HCT116 (cell line): Measurements from ENCODE around the gene PITPNC1. TPM values are rescaled to one million over a fixed set of nuclear protein-coding genes. Genes with fewer than 3 reads are reported as not detected.

Experiments
- ATAC-seq: fragments of 200-7000 bp; cut with Tn5 transposase; 2 replicates; pipeline ENCODE4 v1.9.1; 2020; ENCODE audit warnings: mild to moderate bottlenecking, moderate library complexity
- BruUV-seq: library from RNA; stranded (reverse); fragments of 400-500 nt; replicated peaks from 2 replicates; lab custom pipeline; 2021; lab: Mats Ljungman, UMichigan
- CTCF ChIA-PET: fragments of 300-600 bp; sonication (Branson Sonifier 250); formaldehyde crosslinking; loops from one replicate; lab custom pipeline; 2021; ENCODE audit warnings: antibody characterized with exemption; lab: Charles Lee
- POLR2A ChIA-PET: fragments of 300-600, 350-600 bp; sonication (Branson Sonifier 250); formaldehyde crosslinking; loops from one replicate; lab custom pipeline; 2021; ENCODE audit warnings: antibody characterized with exemption; lab: Charles Lee
- RAD21 ChIA-PET, 2 experiments: fragments of 300-600 bp; sonication (Branson Sonifier 250); formaldehyde crosslinking; loops; one replicate each; lab custom pipeline; 2023; ENCODE audit warnings: low total read pairs in 2 of 2; ENCODE audit not compliant: uncharacterized antibody in 2 of 2, unreplicated experiment in 2 of 2, low non-redundant PET in 1 of 2; lab: Charles Lee
- DNase-seq: peaks from one replicate; pipeline ENCODE4 v3.0.0-alpha.2; 2010; ENCODE audit warnings: low read depth, low spot score
- H2AFZ ChIP-seq: fragments of 200-600 bp; shearing (Covaris generic), sonication (generic); 2 replicates; pipeline ENCODE4 v1.6.1; 2017; ENCODE audit warnings: low read depth, mixed run types, mixed read lengths, antibody characterized with exemption, low read length; ENCODE audit not compliant: poor library complexity, severe bottlenecking
- H3K27ac ChIP-seq: 2 replicates; pipeline ENCODE4 v1.5.1; 2012; ENCODE audit warnings: low read depth, low read length
- H3K27me3 ChIP-seq: fragments of 200-600 bp; sonication (generic); 2 replicates; pipeline ENCODE4 v1.6.1; 2016; ENCODE audit warnings: mixed run types, low read length, mixed read lengths; ENCODE audit not compliant: insufficient read depth
- H3K36me3 ChIP-seq, 2 experiments: fragments of 200-500 bp in 1 of 2; fragments of 200-600 bp in 1 of 2; sonication (Bioruptor generic) in 1 of 2; sonication (generic) in 1 of 2; 2 replicates each; pipeline versions ENCODE4 v1.5.1 to v1.6.1; 2014 to 2016; ENCODE audit warnings: low read length in 2 of 2, inconsistent platforms in 1 of 2, mixed read lengths in 1 of 2, mixed run types in 1 of 2; ENCODE audit not compliant: insufficient read depth in 2 of 2, control insufficient read depth in 1 of 2
- H3K4me1 ChIP-seq, 2 experiments: fragments of 200-600 bp in 1 of 2; sonication (generic) in 1 of 2; 2 replicates each; pipeline versions ENCODE4 v1.5.1 to v1.6.1; 2012 to 2017; ENCODE audit warnings: low read length in 2 of 2, inconsistent platforms in 1 of 2, mild to moderate bottlenecking in 1 of 2, mixed read lengths in 1 of 2, mixed run types in 1 of 2, moderate library complexity in 1 of 2; ENCODE audit not compliant: insufficient read depth in 2 of 2, control insufficient read depth in 1 of 2
- H3K4me2 ChIP-seq: fragments of 200-600 bp; sonication (generic); 2 replicates; pipeline ENCODE4 v1.6.1; 2017; ENCODE audit warnings: mixed run types, low read length, mixed read lengths
- H3K4me3 ChIP-seq, 2 experiments: fragments of 200-600 bp in 1 of 2; sonication (generic) in 1 of 2; replicated peaks in 1 of 2; 2 replicates each; pipeline ENCODE4 v1.5.1; 2011 to 2016; ENCODE audit warnings: low read length in 2 of 2, control low read depth in 1 of 2, low read depth in 1 of 2, mild to moderate bottlenecking in 1 of 2, mixed read lengths in 1 of 2, mixed run types in 1 of 2
- H3K79me2 ChIP-seq: fragments of 200-600 bp; sonication (generic); 2 replicates; pipeline ENCODE4 v1.6.1; 2017; ENCODE audit warnings: mild to moderate bottlenecking, mixed run types, low read length, moderate library complexity, mixed read lengths; ENCODE audit not compliant: insufficient read depth
- H3K9ac ChIP-seq: fragments of 200-600 bp; sonication (generic); 2 replicates; pipeline ENCODE4 v1.6.1; 2016; ENCODE audit warnings: low read length, mixed read lengths
- H3K9me2 ChIP-seq: fragments of 200-600 bp; sonication (generic), shearing (Covaris generic); 2 replicates; pipeline ENCODE4 v1.6.1; 2017; ENCODE audit warnings: mixed run types, mild to moderate bottlenecking, moderate library complexity; ENCODE audit not compliant: insufficient read depth
- H3K9me3 ChIP-seq, 2 experiments: fragments of 200-500 bp in 1 of 2; fragments of 200-600 bp in 1 of 2; sonication (Bioruptor generic) in 1 of 2; sonication (generic) in 1 of 2; 2 replicates each; pipeline ENCODE4 v1.6.1; 2014 to 2017; ENCODE audit warnings: low read length in 2 of 2, mixed read lengths in 2 of 2, inconsistent platforms in 1 of 2, low read depth in 1 of 2, mild to moderate bottlenecking in 1 of 2, mixed run types in 1 of 2, moderate library complexity in 1 of 2; ENCODE audit not compliant: control insufficient read depth in 1 of 2, insufficient read depth in 1 of 2
- H4K20me1 ChIP-seq: fragments of 200-600 bp; sonication (generic), shearing (Covaris generic); 2 replicates; pipeline ENCODE4 v1.6.1; 2017; ENCODE audit warnings: mixed run types, mild to moderate bottlenecking, moderate library complexity; ENCODE audit not compliant: insufficient read depth
- CBX3 ChIP-seq: IDR thresholded peaks from 2 replicates; pipeline ENCODE4 v1.6.1; 2012; ENCODE audit warnings: low read depth
- CEBPB ChIP-seq: IDR thresholded peaks from 2 replicates; pipeline ENCODE4 v1.6.1; 2012; ENCODE audit warnings: low read depth
- CTCF ChIP-seq, 3 experiments: fragments of 200-600 bp in 1 of 3; sonication (generic) in 1 of 3; IDR thresholded peaks in 2 of 3; conservative IDR thresholded peaks in 1 of 3; 2 replicates each; pipeline ENCODE4 v1.5.1; 2012 to 2017; ENCODE audit warnings: low read depth in 2 of 3, low read length in 2 of 3, antibody characterized with exemption in 1 of 3, borderline replicate concordance in 1 of 3, control low read depth in 1 of 3, mild to moderate bottlenecking in 1 of 3, mixed read lengths in 1 of 3, mixed run types in 1 of 3, moderate library complexity in 1 of 3; ENCODE audit not compliant: insufficient read depth in 1 of 3
- ELF1 ChIP-seq: IDR thresholded peaks from 2 replicates; pipeline ENCODE4 v1.6.1; 2012; ENCODE audit warnings: low read depth, borderline replicate concordance
- EZH2 ChIP-seq: fragments of 200-600 bp; sonication (generic); IDR thresholded peaks from 2 replicates; pipeline ENCODE4 v1.6.1; 2017; ENCODE audit warnings: antibody characterized with exemption, mixed run types
- EZH2phosphoT487 ChIP-seq: fragments of 200-600 bp; IDR thresholded peaks from 2 replicates; pipeline ENCODE4 v1.6.1; 2018; ENCODE audit warnings: antibody characterized with exemption, borderline replicate concordance
- FOSL1 ChIP-seq: IDR thresholded peaks from 2 replicates; pipeline ENCODE4 v1.6.1; 2012; ENCODE audit warnings: low read depth
- JUND ChIP-seq: IDR thresholded peaks from 2 replicates; pipeline ENCODE4 v1.6.1; 2012
- POLR2A ChIP-seq: IDR thresholded peaks from 2 replicates; pipeline ENCODE4 v1.7.0; 2011; ENCODE audit warnings: borderline replicate concordance; ENCODE audit not compliant: insufficient read depth, insufficient read length; ENCODE audit errors: extremely low read depth
- POLR2AphosphoS5 ChIP-seq: IDR thresholded peaks from 2 replicates; pipeline ENCODE4 v1.6.1; 2011; ENCODE audit warnings: mild to moderate bottlenecking, low read depth, low read length, moderate library complexity
- REST ChIP-seq: IDR thresholded peaks from 2 replicates; pipeline ENCODE4 v1.6.1; 2012; ENCODE audit warnings: low read depth
- SIN3A ChIP-seq: IDR thresholded peaks from 2 replicates; pipeline ENCODE4 v1.6.1; 2012; ENCODE audit warnings: low read depth
- SRF ChIP-seq: IDR thresholded peaks from 2 replicates; pipeline ENCODE4 v1.6.1; 2012; ENCODE audit warnings: low read depth
- TCF7L2 ChIP-seq: IDR thresholded peaks from 2 replicates; pipeline ENCODE4 v1.7.0; 2011; ENCODE audit warnings: borderline replicate concordance, inconsistent platforms; ENCODE audit not compliant: insufficient read depth, insufficient read length; ENCODE audit errors: extremely low read depth
- ZBTB33 ChIP-seq: IDR thresholded peaks from 2 replicates; pipeline ENCODE4 v1.6.1; 2011; ENCODE audit warnings: mild to moderate bottlenecking, low read length, moderate library complexity; ENCODE audit not compliant: insufficient replicate concordance; ENCODE audit errors: extremely low read depth
- ZNF274 ChIP-seq: fragments of 200-500 bp; sonication (Bioruptor generic); IDR thresholded peaks from 2 replicates; pipeline ENCODE4 v1.6.1; 2014; ENCODE audit warnings: mild to moderate bottlenecking, low read depth, low read length, inconsistent platforms
- intact Hi-C: fragments of 100-400 bp; cut with micrococcal nuclease; formaldehyde crosslinking; loops from 2 replicates; pipeline ENCODE4 v1.10.0; 2022
- total RNA-seq: library from RNA; stranded (reverse); gene quantifications from one replicate; pipeline ENCODE4 v1.2.1, GENCODE V29; 2021; ENCODE audit not compliant: unreplicated experiment
- TF ChIP-seq, protein P1 (sequence below): IDR thresholded peaks from 2 replicates; pipeline ENCODE4 v1.6.1; 2012

The PITPNC1 gene
- total RNA-seq, 1 experiment from 2014 or later = 41.9 TPM

GRCh38 chr17:67411397-67411796, 34.3 kb downstream of the PITPNC1 start:
- intact Hi-C loops = no loop called here
- ATAC-seq = no peak
- Histone ChIP-seq H3K9me2 (no peaks in the 10 kb centered on the region), H3K4me1 (peaks cover 7 to 47% of the 10 kb centered on the region in 2 experiments), H3K79me2 (peaks cover 21% of the 10 kb centered on the region; the same call in 1 of the 2 replicates), H3K9me3 (peaks cover 0 to 3% of the 10 kb centered on the region in 2 experiments; a peak in 1 of 4 replicates), H3K27ac (no peak overlapping the region), H3K4me3 (no peak overlapping the region)
- no TSS peak for BruUV-seq
- no peak for TF ChIP-seq SRF
- no peak for TF ChIP-seq JUND
- TF ChIP-seq, protein P1, sequence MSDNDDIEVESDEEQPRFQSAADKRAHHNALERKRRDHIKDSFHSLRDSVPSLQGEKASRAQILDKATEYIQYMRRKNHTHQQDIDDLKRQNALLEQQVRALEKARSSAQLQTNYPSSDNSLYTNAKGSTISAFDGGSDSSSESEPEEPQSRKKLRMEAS = no peak
- TF ChIP-seq REST = no peak
- no peak for TF ChIP-seq ZNF274
- no peak for TF ChIP-seq FOSL1
- TF ChIP-seq CTCF (IDR thresholded peaks at IDR 0.05 in 2 of 3, conservative IDR thresholded peaks at IDR 0.05 in 1 of 3; ENCODE audit: borderline replicate concordance in 1 of 3, insufficient read depth in 1 of 3, low read depth in 2 of 3, low read length in 2 of 3) = no peak
- TF ChIP-seq POLR2AphosphoS5 = no peak
- no peak for TF ChIP-seq ZBTB33
- no peak for TF ChIP-seq CBX3
- no peak for TF ChIP-seq SIN3A
- TF ChIP-seq CEBPB = no peak
- TF ChIP-seq ELF1 = no peak
- TF ChIP-seq EZH2 = no peak
- TF ChIP-seq EZH2phosphoT487 = no peak
- TF ChIP-seq TCF7L2 = no peak
- no peak for TF ChIP-seq POLR2A
- TF ChIP-seq, all 23 proteins: peak for 0
- ChIA-PET RAD21 (no interaction called here), POLR2A (interaction anchor here (1.3 kb wide), 1 partner anchor 64 kb away, joined by 3 read pairs; no protein-coding TSS in a partner anchor), CTCF (interaction anchor here (1.2 kb wide), 1 partner anchor 64 kb away, joined by 6 read pairs; no protein-coding TSS in a partner anchor)
- Histone ChIP-seq H3K9ac (no peak overlapping the region), H4K20me1 (no peaks in the 10 kb centered on the region), H3K4me2 (no peak overlapping the region), H3K27me3 (no peaks in the 10 kb centered on the region), H3K36me3 (no peaks in the 10 kb centered on the region), H2AFZ (no peak overlapping the region)
- no peak for DNase-seq
